T-helper 2 cell treated with Interferon-gamma antibody and Interleukin-4, amounts not matched to agents 5 μg/mL and 100 μg/mL, for 36 hours (primary cell): Measurements from ENCODE around the gene PBX3.

Source experiments
- DNase-seq: peaks from one replicate; pipeline ENCODE4 v3.0.0; 2021; ENCODE audit warnings: low spot score
- H3K27ac Mint-ChIP-seq: one replicate; pipeline ENCODE4 v1.8.0; 2021; ENCODE audit warnings: mild to moderate bottlenecking, mixed read lengths
- H3K27me3 Mint-ChIP-seq: one replicate; pipeline ENCODE4 v1.8.0; 2021; ENCODE audit warnings: low read depth, mixed read lengths
- H3K36me3 Mint-ChIP-seq: one replicate; pipeline ENCODE4 v1.8.0; 2021; ENCODE audit warnings: low read depth, mixed read lengths
- H3K4me1 Mint-ChIP-seq: one replicate; pipeline ENCODE4 v1.8.0; 2021; ENCODE audit warnings: low read depth, mixed read lengths
- H3K4me3 Mint-ChIP-seq: one replicate; pipeline ENCODE4 v1.8.0; 2022; ENCODE audit warnings: mild to moderate bottlenecking, moderate library complexity, mixed read lengths
- H3K9me3 Mint-ChIP-seq: one replicate; pipeline ENCODE4 v1.8.0; 2021; ENCODE audit warnings: mixed read lengths

The PBX3 gene

GRCh38 chr9:125961072-125961471 lies 213.9 kb downstream of the PBX3 start:
- Mint-ChIP-seq H3K4me1 (no peaks in the 10 kb centered on the region), H3K9me3 (no peaks in the 10 kb centered on the region), H3K4me3 (no peak overlapping the region), H3K27me3 (no peaks in the 10 kb centered on the region), H3K36me3 (peaks cover 2% of the 10 kb centered on the region), H3K27ac (no peak overlapping the region)
- DNase-seq: no peak

GRCh38 chr9:125963932-125964331 lies 216.8 kb downstream of the PBX3 start:
- Mint-ChIP-seq H3K9me3 (no peaks in the 10 kb centered on the region), H3K4me1 (no peaks in the 10 kb centered on the region), H3K27ac (no peak overlapping the region), H3K36me3 (peaks cover 4% of the 10 kb centered on the region), H3K27me3 (no peaks in the 10 kb centered on the region), H3K4me3 (no peak overlapping the region)
- no peak for DNase-seq

- H3K9me3 Mint-ChIP-seq: no peaks in the 10 kb centered on the region
- no peaks in the 10 kb centered on the region for H3K27me3 Mint-ChIP-seq
- H3K27ac Mint-ChIP-seq: no peak overlapping the region
- peaks cover 4% of the 10 kb centered on the region for H3K36me3 Mint-ChIP-seq
- no peak for DNase-seq
- H3K4me3 Mint-ChIP-seq: no peak overlapping the region
- H3K4me1 Mint-ChIP-seq: no peaks in the 10 kb centered on the region
Observed at GRCh38 chr9:125964702-125965225, 217.6 kb downstream of the PBX3 start.

DNA sequence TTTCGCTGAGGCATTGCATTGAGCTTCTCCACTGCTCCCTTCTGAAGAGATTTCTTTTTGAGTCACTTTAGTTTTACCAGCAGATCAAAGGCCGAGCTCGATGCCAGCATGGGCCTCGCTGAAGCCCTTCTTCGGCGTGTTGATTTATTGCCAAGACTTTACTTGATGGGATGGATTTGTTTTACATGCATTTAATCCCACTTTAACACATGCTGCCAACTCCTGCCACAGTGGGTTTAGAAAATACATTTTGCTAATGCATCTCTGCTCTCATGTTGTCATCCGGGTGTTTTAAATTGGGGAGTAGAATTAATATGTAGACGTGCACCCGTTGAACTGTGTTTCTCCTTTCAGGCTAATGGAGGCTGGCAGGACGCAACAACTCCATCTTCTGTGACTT lies 218.3 kb downstream of the PBX3 start:
- Mint-ChIP-seq H3K9me3 (no peaks in the 10 kb centered on the region), H3K4me3 (no peak overlapping the region), H3K27ac (no peak overlapping the region), H3K36me3 (peaks cover 4% of the 10 kb centered on the region), H3K27me3 (no peaks in the 10 kb centered on the region), H3K4me1 (no peaks in the 10 kb centered on the region)
- DNase-seq: no peak

GRCh38 chr9:125966466-125966865 lies 219.3 kb downstream of the PBX3 start:
- DNase-seq: no peak
- H3K9me3 Mint-ChIP-seq: no peaks in the 10 kb centered on the region
- peaks cover 4% of the 10 kb centered on the region for H3K36me3 Mint-ChIP-seq
- H3K4me3 Mint-ChIP-seq: no peak overlapping the region
- no peaks in the 10 kb centered on the region for H3K27me3 Mint-ChIP-seq
- H3K27ac Mint-ChIP-seq: no peak overlapping the region
- H3K4me1 Mint-ChIP-seq: no peaks in the 10 kb centered on the region

- H3K27ac Mint-ChIP-seq: no peak overlapping the region
- H3K9me3 Mint-ChIP-seq: no peaks in the 10 kb centered on the region
- no peaks in the 10 kb centered on the region for H3K27me3 Mint-ChIP-seq
- no peaks in the 10 kb centered on the region for H3K4me1 Mint-ChIP-seq
- no peak for DNase-seq
- no peak overlapping the region for H3K4me3 Mint-ChIP-seq
- H3K36me3 Mint-ChIP-seq: peaks cover 4% of the 10 kb centered on the region
Observed at GRCh38 chr9:125966959-125967711, 220.0 kb downstream of the PBX3 start.

GRCh38 chr9:125968714-125969374 lies 221.7 kb downstream of the PBX3 start:
- H3K27ac Mint-ChIP-seq: no peak overlapping the region
- no peak for DNase-seq
- H3K27me3 Mint-ChIP-seq: no peaks in the 10 kb centered on the region
- no peaks in the 10 kb centered on the region for H3K4me1 Mint-ChIP-seq
- H3K36me3 Mint-ChIP-seq: peaks cover 2% of the 10 kb centered on the region
- H3K4me3 Mint-ChIP-seq: no peak overlapping the region
- no peaks in the 10 kb centered on the region for H3K9me3 Mint-ChIP-seq

- Mint-ChIP-seq H3K4me1 (no peaks in the 10 kb centered on the region), H3K27me3 (no peaks in the 10 kb centered on the region), H3K9me3 (no peaks in the 10 kb centered on the region), H3K4me3 (no peak overlapping the region), H3K27ac (no peak overlapping the region), H3K36me3 (peaks cover 2% of the 10 kb centered on the region)
- DNase-seq: no peak
Observed at GRCh38 chr9:125969462-125969861, 222.3 kb downstream of the PBX3 start.

- peaks cover under 1% of the 10 kb centered on the region for H3K9me3 Mint-ChIP-seq
- peaks cover 2% of the 10 kb centered on the region for H3K36me3 Mint-ChIP-seq
- no peak overlapping the region for H3K4me3 Mint-ChIP-seq
- H3K4me1 Mint-ChIP-seq: no peaks in the 10 kb centered on the region
- DNase-seq: no peak
- H3K27ac Mint-ChIP-seq: no peak overlapping the region
- no peaks in the 10 kb centered on the region for H3K27me3 Mint-ChIP-seq
Observed at GRCh38 chr9:125969868-125970267, 222.7 kb downstream of the PBX3 start.

DNA sequence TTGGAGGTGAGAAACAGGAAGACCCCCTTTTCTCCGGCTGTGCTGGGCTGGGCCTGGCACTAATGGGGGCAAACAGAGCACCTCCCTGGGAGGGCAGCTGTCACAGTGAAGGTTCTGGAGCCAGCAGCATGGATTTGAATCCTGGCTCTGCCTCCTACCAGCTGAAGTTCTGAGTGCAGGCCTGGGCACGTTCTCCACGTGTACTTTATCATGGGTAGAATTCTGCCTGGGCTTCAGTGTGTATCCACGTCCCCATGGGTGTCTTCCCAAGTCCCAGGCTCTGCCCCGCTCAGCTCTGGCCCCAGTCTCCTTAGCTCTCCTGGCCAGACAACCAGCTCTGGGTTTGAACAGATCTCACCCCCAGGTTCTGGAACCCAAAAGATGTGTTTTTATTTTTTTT lies 223.2 kb downstream of the PBX3 start:
- DNase-seq: no peak
- Mint-ChIP-seq H3K4me3 (no peak overlapping the region), H3K36me3 (peaks cover 2% of the 10 kb centered on the region), H3K27me3 (no peaks in the 10 kb centered on the region), H3K9me3 (peaks cover 3% of the 10 kb centered on the region), H3K27ac (no peak overlapping the region), H3K4me1 (no peaks in the 10 kb centered on the region)

GRCh38 chr9:125971050-125971449 lies 223.9 kb downstream of the PBX3 start:
- no peaks in the 10 kb centered on the region for H3K4me1 Mint-ChIP-seq
- no peak overlapping the region for H3K4me3 Mint-ChIP-seq
- DNase-seq: no peak
- peaks cover 3% of the 10 kb centered on the region for H3K9me3 Mint-ChIP-seq
- H3K27ac Mint-ChIP-seq: no peak overlapping the region
- H3K36me3 Mint-ChIP-seq: peaks cover 2% of the 10 kb centered on the region
- no peaks in the 10 kb centered on the region for H3K27me3 Mint-ChIP-seq

GRCh38 chr9:125972012-125972729 lies 225.0 kb downstream of the PBX3 start:
- Mint-ChIP-seq H3K9me3 (peaks cover 3% of the 10 kb centered on the region), H3K27ac (no peak overlapping the region), H3K4me3 (no peak overlapping the region), H3K27me3 (no peaks in the 10 kb centered on the region), H3K4me1 (no peaks in the 10 kb centered on the region), H3K36me3 (no peaks in the 10 kb centered on the region)
- DNase-seq: no peak

DNA sequence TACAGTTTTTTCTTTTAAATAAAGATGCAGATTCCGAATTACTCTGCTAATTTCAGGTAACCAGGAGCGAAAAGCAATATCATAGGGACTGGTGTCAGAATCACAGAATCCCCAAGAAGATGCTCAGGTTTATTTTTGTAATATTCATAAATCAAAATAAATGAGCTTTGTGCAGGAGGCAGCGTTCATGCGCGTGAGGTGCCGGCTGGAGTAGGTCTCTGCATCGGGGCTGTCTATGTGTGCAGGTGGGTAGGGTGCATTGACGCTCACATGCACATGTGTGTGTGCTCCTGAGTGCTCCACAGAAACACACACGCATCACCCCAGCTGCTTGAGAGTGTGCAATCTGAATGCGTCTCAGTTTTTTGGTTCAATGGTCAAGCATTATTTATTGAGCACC lies 226.4 kb downstream of the PBX3 start:
- peaks cover 4% of the 10 kb centered on the region for H3K27me3 Mint-ChIP-seq
- DNase-seq: no peak
- H3K4me1 Mint-ChIP-seq: no peaks in the 10 kb centered on the region
- no peaks in the 10 kb centered on the region for H3K36me3 Mint-ChIP-seq
- H3K9me3 Mint-ChIP-seq: peaks cover 5% of the 10 kb centered on the region
- H3K4me3 Mint-ChIP-seq: no peak overlapping the region
- H3K27ac Mint-ChIP-seq: no peak overlapping the region

DNA sequence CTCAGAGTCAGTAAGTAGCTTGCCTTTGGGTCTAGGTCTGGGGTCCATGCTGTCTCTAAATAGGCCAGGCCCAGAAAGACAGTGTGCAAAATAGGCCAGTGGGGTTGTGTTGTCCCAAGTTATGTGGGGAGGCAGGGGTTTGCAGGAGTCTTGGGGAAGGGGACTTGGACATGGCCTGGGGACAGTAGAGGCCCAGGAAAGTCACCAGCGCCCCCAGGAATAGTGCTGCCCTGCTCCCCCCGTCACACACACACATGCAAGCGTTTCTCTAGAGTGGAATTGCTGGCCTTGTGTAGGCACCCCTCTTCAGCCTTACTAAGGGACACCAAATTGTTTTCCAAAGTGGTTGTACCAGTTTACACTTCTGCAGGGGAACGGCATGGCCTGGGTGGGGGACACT lies 227.5 kb downstream of the PBX3 start:
- Mint-ChIP-seq H3K4me3 (no peak overlapping the region), H3K27me3 (peaks cover 7% of the 10 kb centered on the region), H3K27ac (no peak overlapping the region), H3K9me3 (peaks cover 11% of the 10 kb centered on the region), H3K4me1 (no peaks in the 10 kb centered on the region), H3K36me3 (no peaks in the 10 kb centered on the region)
- DNase-seq: no peak
